Stimulated activated CD4-positive, alpha-beta T cell treated with anti-CD3 and anti-CD28 coated beads, Interleukin-4, amount 100 ng/mL, for 48 hours (primary cell): ENCODE data around the gene KRTAP5-1.

Experiments
- DNase-seq, 2 donors: peaks; one replicate each; pipeline ENCODE4 v3.0.0-alpha.2; 2020; ENCODE audit warnings: low read depth in 2 of 2

Gene KRTAP5-1

DNA sequence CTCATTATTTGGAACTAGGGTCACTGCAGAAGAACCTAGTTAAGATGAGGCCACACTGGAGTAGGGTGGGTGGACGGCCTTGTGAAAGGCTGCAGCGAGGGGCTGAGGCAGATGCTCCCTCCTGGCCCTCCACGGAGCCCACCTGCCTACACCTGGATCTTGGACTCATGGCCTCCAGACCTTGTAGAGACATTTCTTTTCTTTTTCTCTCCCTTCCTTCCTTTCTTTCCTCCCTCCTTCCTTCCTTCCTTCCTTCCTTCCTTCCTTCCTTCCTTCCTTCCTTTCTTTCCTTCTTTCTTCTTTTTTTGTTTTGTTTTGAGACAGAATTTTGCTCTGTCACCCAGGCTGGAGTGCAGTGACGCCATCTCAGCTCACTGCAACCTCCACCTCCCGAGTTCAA, 39.7 kb downstream of the KRTAP5-1 start:
- DNase-seq = no peak

DNA sequence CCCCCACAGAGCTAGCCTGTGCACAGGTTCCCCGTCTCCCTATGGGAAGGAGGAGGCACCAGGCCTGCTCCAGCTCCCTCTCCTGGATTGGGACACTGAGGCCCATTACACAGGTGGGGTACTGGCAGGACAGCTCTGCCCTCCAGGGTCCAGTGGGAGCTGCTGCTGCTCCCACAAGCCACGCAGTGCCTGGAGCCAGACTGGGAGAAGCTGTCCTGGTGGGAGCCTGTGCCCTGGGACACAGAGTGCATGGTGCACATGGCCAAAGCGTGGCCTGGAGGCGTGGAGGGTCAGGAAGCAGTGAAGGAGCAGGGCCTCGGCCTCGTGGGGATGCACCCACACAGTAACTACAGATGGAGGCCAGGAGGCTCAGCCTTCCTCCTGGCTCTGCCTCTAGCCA, 40.5 kb downstream of the KRTAP5-1 start:
- no peak for DNase-seq

DNA sequence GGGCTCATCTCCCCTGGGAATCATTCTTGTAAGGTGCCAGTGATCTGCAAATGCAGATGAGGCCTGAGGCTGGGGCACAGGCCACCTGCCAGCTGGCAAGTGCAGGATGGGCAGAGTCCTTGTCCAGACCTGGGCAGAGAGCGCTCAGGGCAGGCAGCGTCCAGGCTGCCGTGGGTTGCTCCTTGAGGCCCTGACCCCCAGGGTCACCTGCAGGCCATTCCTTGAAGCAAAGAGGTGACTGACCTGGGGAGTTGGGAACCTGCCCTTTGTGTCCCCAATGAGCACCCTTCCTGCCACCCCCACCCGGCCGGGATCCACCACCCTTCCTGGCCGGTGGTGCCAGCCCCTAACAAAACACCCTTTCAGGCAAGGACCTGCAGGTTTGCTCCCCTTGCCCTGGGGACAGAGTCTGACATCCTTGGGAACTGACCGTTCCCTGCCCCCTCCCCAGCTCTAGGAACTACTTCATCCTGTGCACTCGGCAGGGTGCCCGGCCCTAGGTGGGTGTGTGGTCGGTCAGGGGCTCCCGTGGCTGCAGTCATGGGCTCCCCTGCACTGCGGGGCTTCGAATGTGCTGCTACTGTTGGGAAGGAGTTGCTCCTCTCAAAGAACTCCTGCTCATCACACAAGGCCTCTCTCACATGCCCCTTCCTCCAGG, 41.3 kb downstream of the KRTAP5-1 start:
- DNase-seq = no peak

DNA sequence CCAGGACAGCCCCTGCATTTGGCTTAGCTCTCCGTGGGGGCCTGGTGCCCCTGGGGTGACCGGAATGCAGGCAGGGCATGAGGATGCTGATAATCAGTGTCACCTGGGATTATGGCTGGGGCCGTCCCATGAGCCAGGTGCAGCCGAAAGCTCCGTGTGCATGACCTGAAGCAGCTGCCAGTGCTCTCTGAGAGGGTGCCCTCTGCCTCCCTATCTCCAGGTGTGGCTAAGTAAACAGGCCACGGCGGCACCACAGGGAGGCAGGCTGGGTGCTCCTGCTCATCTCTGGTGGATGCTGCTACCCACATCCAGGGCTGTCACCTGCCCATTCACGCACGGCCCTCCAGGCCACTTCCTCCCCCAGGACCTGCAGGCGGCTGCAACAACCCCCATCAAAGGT, 42.8 kb downstream of the KRTAP5-1 start:
- no peak for DNase-seq

DNA sequence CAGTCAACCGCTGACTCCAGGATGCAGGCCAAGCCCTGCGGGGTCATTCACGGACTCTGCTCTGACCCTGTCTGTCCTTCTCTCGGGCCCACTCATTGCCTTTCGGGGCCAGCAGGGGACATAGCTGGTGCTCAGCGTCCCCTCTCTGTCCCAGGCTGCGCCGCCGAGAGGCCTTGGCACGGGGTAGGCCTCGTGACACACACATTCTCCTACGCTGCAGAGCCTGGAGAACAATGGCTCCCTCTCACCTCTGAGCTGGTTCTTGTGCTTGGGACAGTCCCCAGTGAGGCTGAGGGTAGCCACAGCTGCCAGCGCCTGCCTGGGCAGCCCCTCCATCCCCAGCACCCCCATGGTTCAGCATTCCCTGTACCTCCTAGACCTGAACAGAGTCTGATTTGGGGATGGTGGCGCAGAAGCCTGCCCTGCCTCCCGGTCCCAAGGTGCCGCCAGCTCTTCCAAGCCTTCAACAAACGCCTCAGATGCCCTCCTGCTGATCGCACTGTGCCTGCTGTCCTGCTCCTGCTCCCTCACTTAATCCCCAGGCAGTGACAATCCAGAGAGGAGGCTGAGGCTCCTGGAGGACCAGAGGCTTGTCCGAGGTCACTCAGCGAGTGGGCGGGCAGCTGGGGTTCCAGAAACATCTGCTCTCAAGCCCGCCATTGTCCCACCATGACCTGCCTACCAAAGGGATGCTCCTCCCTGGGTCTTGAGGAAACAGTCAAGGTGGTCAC, 43.4 kb downstream of the KRTAP5-1 start:
- DNase-seq = no peak

DNA sequence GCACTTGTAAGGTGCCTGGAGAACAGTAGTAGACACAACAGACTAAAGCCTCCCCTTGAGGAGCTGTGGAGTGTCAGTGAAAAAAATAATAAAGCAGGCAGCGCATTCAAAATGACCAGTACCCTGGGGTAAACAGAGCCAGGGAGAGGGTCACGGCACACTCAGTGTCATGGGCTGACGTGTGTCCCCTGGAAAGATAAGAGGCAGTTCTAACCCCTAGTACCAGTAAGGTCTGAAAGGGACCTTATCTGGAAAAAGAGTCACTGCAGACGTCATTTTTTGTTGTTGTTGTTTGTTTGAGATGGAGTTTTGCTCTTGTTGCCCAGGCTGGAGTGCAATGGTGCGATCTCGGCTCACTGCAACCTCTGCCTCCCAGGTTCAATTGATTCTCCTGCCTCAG, 45.0 kb downstream of the KRTAP5-1 start:
- DNase-seq = no peak

DNA sequence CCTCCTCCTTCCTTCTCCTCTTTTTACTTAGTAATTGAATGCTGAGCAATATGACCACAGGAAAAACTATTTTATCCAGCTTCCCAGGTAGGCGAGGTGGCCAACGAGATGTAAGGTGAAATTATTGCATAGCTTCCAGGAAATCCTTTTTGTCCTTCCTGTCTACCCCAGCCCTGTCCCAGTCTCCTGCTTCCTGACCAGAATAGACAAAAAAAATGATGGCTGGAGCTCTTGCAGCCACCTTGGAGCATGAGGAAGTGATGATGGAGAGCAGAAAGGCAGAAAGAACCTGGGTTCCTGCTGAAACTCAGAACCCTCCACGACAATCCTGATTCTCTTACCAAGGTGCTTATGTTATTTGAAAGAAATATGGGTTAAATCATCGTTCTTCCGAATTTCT, 46.9 kb downstream of the KRTAP5-1 start:
- no peak for DNase-seq

DNA sequence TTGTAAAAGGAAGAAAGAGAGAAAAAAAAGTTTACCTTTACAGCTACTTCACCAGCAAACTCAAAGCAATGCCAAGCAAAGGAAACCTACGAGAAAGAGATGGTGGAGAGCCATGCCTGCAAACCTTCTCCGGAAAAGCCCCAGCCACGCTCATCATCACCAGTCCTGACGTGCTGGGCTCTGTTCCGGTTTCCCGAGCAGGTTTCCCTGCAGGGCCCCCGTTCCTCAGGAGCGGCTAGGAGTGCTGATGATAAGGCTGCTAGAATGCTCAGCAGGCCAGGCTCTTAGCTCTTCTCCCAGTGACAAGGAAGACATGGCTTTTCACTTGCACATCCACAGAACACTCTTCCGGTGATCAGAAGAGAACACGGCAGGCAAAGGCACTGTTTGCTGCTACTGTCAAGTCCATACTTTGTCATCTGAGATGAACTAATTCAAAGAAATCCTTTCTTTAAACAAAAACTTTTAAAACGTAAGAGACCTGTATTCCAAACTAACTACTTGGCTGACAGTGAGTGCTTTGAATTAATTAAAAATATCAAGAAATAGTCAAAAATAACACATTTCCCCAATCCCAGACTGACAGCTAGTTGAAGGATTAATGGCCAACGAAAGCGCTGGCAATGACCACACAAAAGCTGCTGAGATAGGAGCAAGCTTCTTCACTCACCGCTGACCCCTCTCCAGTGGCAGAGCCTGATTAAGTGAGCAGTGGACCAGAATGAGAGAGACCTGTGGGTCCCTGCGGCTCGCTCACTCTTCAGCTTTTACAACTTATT, 48.8 kb downstream of the KRTAP5-1 start:
- no peak for DNase-seq

DNA sequence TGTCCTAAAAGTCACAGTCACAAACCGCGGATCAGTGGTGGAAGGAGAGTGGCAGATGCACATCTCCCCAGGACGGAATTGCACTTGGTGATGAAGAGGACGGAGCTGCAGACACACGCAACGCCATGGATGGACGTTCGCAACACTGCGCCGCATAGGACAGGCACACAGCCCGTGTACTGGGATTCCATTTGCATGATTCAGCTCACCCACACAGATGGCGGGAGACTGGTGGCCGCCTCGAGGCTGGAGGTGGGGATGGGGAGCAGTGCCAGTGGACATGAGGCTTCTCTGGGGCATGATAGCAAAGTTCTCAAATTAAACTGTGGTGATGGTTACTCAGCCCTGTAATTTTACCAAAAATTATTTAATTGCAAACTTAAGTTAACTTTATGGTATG, 50.4 kb downstream of the KRTAP5-1 start:
- no peak for DNase-seq
